DND-41 (cell line): ENCODE measurements around the gene AFAP1.

Experiments
- ATAC-seq: fragments of 200-7000 bp; cut with Tn5 transposase; 3 replicates; pipeline ENCODE4 v1.9.1; 2021; ENCODE audit warnings: low read depth; ENCODE audit not compliant: insufficient read depth
- DNase-seq: peaks from one replicate; pipeline ENCODE4 v3.0.0-alpha.2; 2020
- H2AFZ ChIP-seq: 2 replicates; pipeline ENCODE4 v1.6.0; 2012; ENCODE audit warnings: low read depth, low read length
- H3K27ac ChIP-seq: 2 replicates; pipeline ENCODE4 v1.5.1; 2012; ENCODE audit warnings: low read length, inconsistent platforms
- H3K27me3 ChIP-seq: fragments of 200-600 bp; sonication (generic); 2 replicates; pipeline ENCODE4 v1.6.0; 2012; ENCODE audit warnings: low read length, mild to moderate bottlenecking, inconsistent platforms; ENCODE audit not compliant: insufficient read depth, poor library complexity
- H3K36me3 ChIP-seq: 2 replicates; pipeline ENCODE4 v1.5.1; 2012; ENCODE audit warnings: low read length, inconsistent platforms; ENCODE audit not compliant: insufficient read depth
- H3K4me1 ChIP-seq: 2 replicates; pipeline ENCODE4 v1.5.1; 2012; ENCODE audit warnings: mild to moderate bottlenecking, low read length; ENCODE audit not compliant: insufficient read depth
- H3K4me2 ChIP-seq: 2 replicates; pipeline ENCODE4 v1.6.0; 2012; ENCODE audit warnings: mild to moderate bottlenecking, moderate library complexity, low read length, inconsistent platforms; ENCODE audit not compliant: insufficient read depth
- H3K4me3 ChIP-seq, 2 experiments: fragments of 200-600 bp in 1 of 2; shearing (Covaris generic) in 1 of 2; 2 replicates each; pipeline ENCODE4 v1.5.1; 2012 to 2016; ENCODE audit warnings: inconsistent platforms in 2 of 2, low read length in 2 of 2, mild to moderate bottlenecking in 2 of 2, low read depth in 1 of 2, moderate library complexity in 1 of 2
- H3K79me2 ChIP-seq: 2 replicates; pipeline ENCODE4 v1.6.0; 2012; ENCODE audit warnings: low read length, inconsistent platforms; ENCODE audit not compliant: insufficient read depth
- H3K9ac ChIP-seq: 2 replicates; pipeline ENCODE4 v1.6.0; 2012; ENCODE audit warnings: low read depth, mild to moderate bottlenecking, inconsistent platforms, low read length, moderate library complexity
- H3K9me3 ChIP-seq: 2 replicates; pipeline ENCODE4 v1.5.1; 2012; ENCODE audit warnings: low read length, moderate library complexity, mild to moderate bottlenecking, inconsistent platforms; ENCODE audit not compliant: insufficient read depth, severe bottlenecking
- H4K20me1 ChIP-seq: 2 replicates; pipeline ENCODE4 v1.6.0; 2012; ENCODE audit warnings: low read length; ENCODE audit not compliant: insufficient read depth
- CTCF ChIP-seq: IDR thresholded peaks from 2 replicates; pipeline ENCODE4 v1.5.1; 2012; ENCODE audit warnings: borderline replicate concordance, low read length, moderate library complexity, mild to moderate bottlenecking; ENCODE audit not compliant: poor library complexity, severe bottlenecking; ENCODE audit errors: extremely low read depth
- EZH2 ChIP-seq: IDR thresholded peaks from 3 replicates; pipeline ENCODE4 v1.6.1; 2012; ENCODE audit warnings: borderline replicate concordance, low read depth, mild to moderate bottlenecking, moderate library complexity, low read length, inconsistent platforms; ENCODE audit not compliant: severe bottlenecking

AFAP1 gene

GRCh38 chr4:7765666-7766065 lies 174.0 kb downstream of the AFAP1 start:
- H3K9ac ChIP-seq = no peak overlapping the region
- ATAC-seq (no peak), DNase-seq (no peak)
- no peak overlapping the region for H2AFZ ChIP-seq
- H3K4me3 ChIP-seq = no peak overlapping the region
- H4K20me1 ChIP-seq = no peaks in the 10 kb centered on the region; the same call in 1 of the 2 replicates
- H3K27ac ChIP-seq = no peak overlapping the region
- H3K4me2 ChIP-seq = no peak overlapping the region
- peaks cover 8% of the 10 kb centered on the region for H3K27me3 ChIP-seq
- no peaks in the 10 kb centered on the region for H3K4me1 ChIP-seq
- H3K36me3 ChIP-seq = no peaks in the 10 kb centered on the region
- no peaks in the 10 kb centered on the region for H3K79me2 ChIP-seq
- TF ChIP-seq CTCF (no peak), EZH2 (no peak)
- H3K9me3 ChIP-seq = no peaks in the 10 kb centered on the region

- ATAC-seq (no peak), DNase-seq (no peak)
- no peak overlapping the region for H2AFZ ChIP-seq
- peaks cover 7% of the 10 kb centered on the region for H3K27me3 ChIP-seq
- no peak overlapping the region for H3K27ac ChIP-seq
- H3K79me2 ChIP-seq = no peaks in the 10 kb centered on the region
- no peak for TF ChIP-seq EZH2
- TF ChIP-seq CTCF = no peak
- H4K20me1 ChIP-seq = no peaks in the 10 kb centered on the region
- H3K9me3 ChIP-seq = no peaks in the 10 kb centered on the region
- no peak overlapping the region for H3K4me3 ChIP-seq
- H3K4me2 ChIP-seq = no peak overlapping the region
- no peak overlapping the region for H3K9ac ChIP-seq
- peaks cover 3% of the 10 kb centered on the region for H3K4me1 ChIP-seq
- no peaks in the 10 kb centered on the region for H3K36me3 ChIP-seq
Measured at GRCh38 chr4:7764466-7764865, 175.2 kb downstream of the AFAP1 start.

GRCh38 chr4:7763788-7764187 lies 175.9 kb downstream of the AFAP1 start:
- H3K27ac ChIP-seq = no peak overlapping the region
- no peak overlapping the region for H3K4me2 ChIP-seq
- H3K79me2 ChIP-seq = no peaks in the 10 kb centered on the region
- H3K9me3 ChIP-seq = no peaks in the 10 kb centered on the region
- no peaks in the 10 kb centered on the region for H3K36me3 ChIP-seq
- no peak for DNase-seq
- TF ChIP-seq CTCF = no peak
- TF ChIP-seq EZH2 = no peak
- H2AFZ ChIP-seq = no peak overlapping the region
- no peak overlapping the region for H3K9ac ChIP-seq
- peaks cover 10% of the 10 kb centered on the region for H3K4me1 ChIP-seq
- H4K20me1 ChIP-seq = no peaks in the 10 kb centered on the region
- ATAC-seq = no peak
- peaks cover 6% of the 10 kb centered on the region for H3K27me3 ChIP-seq
- H3K4me3 ChIP-seq = no peak overlapping the region

- Histone ChIP-seq H3K9ac (no peak overlapping the region), H3K27ac (no peak overlapping the region), H3K79me2 (no peaks in the 10 kb centered on the region), H3K36me3 (no peaks in the 10 kb centered on the region), H4K20me1 (no peaks in the 10 kb centered on the region), H3K4me3 (no peak overlapping the region), H3K4me2 (no peak overlapping the region), H3K4me1 (peaks cover 15% of the 10 kb centered on the region), H3K9me3 (no peaks in the 10 kb centered on the region), H3K27me3 (no peaks in the 10 kb centered on the region), H2AFZ (no peak overlapping the region)
- no peak for DNase-seq
- no peak for ATAC-seq
- TF ChIP-seq CTCF = no peak
- no peak for TF ChIP-seq EZH2
Measured at GRCh38 chr4:7763106-7763505, 176.6 kb downstream of the AFAP1 start.
